ENCODE data around the gene RHEB. TPM values are rescaled to one million over a fixed set of nuclear protein-coding genes. Genes with fewer than 3 reads are reported as not detected.
A peak's percentile ranks its signal among the peaks of the same experiment; 100 is the strongest.

RHEB gene
- total RNA-seq, 2 experiments from 2014 or later, result 42.0 to 46.8 TPM

- Mint-ChIP-seq H3K4me3 (no peak overlapping the region), H3K27me3 (no peaks in the 10 kb centered on the region), H3K4me1 (peaks cover 41% of the 10 kb centered on the region), H3K36me3 (no peaks in the 10 kb centered on the region), H3K9me3 (no peaks in the 10 kb centered on the region), H3K27ac (no peak overlapping the region)
- DNase-seq, result no peak
These were observed 87.9 kb downstream of the RHEB start for GRCh38 chr7:151431768-151432311.

GRCh38 chr7:151431281-151431767 is 88.4 kb downstream of the RHEB start:
- no peak for DNase-seq
- Mint-ChIP-seq H3K9me3 (no peaks in the 10 kb centered on the region), H3K36me3 (no peaks in the 10 kb centered on the region), H3K4me1 (peaks cover 41% of the 10 kb centered on the region), H3K4me3 (no peak overlapping the region), H3K27me3 (no peaks in the 10 kb centered on the region), H3K27ac (no peak overlapping the region)

- H3K27ac Mint-ChIP-seq, result no peak overlapping the region
- H3K4me3 Mint-ChIP-seq, result no peak overlapping the region
- no peak for DNase-seq
- H3K36me3 Mint-ChIP-seq, result no peaks in the 10 kb centered on the region
- H3K9me3 Mint-ChIP-seq, result no peaks in the 10 kb centered on the region
- H3K27me3 Mint-ChIP-seq, result no peaks in the 10 kb centered on the region
- peaks cover 41% of the 10 kb centered on the region for H3K4me1 Mint-ChIP-seq
These were observed 89.1 kb downstream of the RHEB start for GRCh38 chr7:151430391-151431205.

GRCh38 chr7:151429560-151430331 is 89.9 kb downstream of the RHEB start:
- H3K4me1 Mint-ChIP-seq, result peaks cover 41% of the 10 kb centered on the region
- peak; percentile 53 for DNase-seq
- H3K9me3 Mint-ChIP-seq, result no peaks in the 10 kb centered on the region
- peak overlapping the region; percentile 26 for H3K27ac Mint-ChIP-seq
- no peaks in the 10 kb centered on the region for H3K27me3 Mint-ChIP-seq
- H3K36me3 Mint-ChIP-seq, result no peaks in the 10 kb centered on the region
- peak overlapping the region; percentile 42 for H3K4me3 Mint-ChIP-seq

- DNase-seq, result no peak
- Mint-ChIP-seq H3K27me3 (no peaks in the 10 kb centered on the region), H3K4me1 (peaks cover 41% of the 10 kb centered on the region), H3K36me3 (no peaks in the 10 kb centered on the region), H3K9me3 (no peaks in the 10 kb centered on the region), H3K4me3 (no peak overlapping the region), H3K27ac (no peak overlapping the region)
These were observed 90.5 kb downstream of the RHEB start for GRCh38 chr7:151429237-151429559.

- H3K4me1 Mint-ChIP-seq, result peaks cover 41% of the 10 kb centered on the region
- DNase-seq, result no peak
- H3K36me3 Mint-ChIP-seq, result no peaks in the 10 kb centered on the region
- no peaks in the 10 kb centered on the region for H3K27me3 Mint-ChIP-seq
- no peaks in the 10 kb centered on the region for H3K9me3 Mint-ChIP-seq
- peak overlapping the region; percentile 58 for H3K27ac Mint-ChIP-seq
- no peak overlapping the region for H3K4me3 Mint-ChIP-seq
These were observed 91.1 kb downstream of the RHEB start for GRCh38 chr7:151428378-151429236.

GRCh38 chr7:151427705-151428377 is 91.9 kb downstream of the RHEB start:
- H3K4me3 Mint-ChIP-seq, result no peak overlapping the region
- no peaks in the 10 kb centered on the region for H3K27me3 Mint-ChIP-seq
- peaks cover 35% of the 10 kb centered on the region for H3K4me1 Mint-ChIP-seq
- no peak for DNase-seq
- H3K27ac Mint-ChIP-seq, result peak overlapping the region; percentile 58
- no peaks in the 10 kb centered on the region for H3K9me3 Mint-ChIP-seq
- no peaks in the 10 kb centered on the region for H3K36me3 Mint-ChIP-seq

GRCh38 chr7:151426904-151427704 is 92.6 kb downstream of the RHEB start:
- Mint-ChIP-seq H3K27ac (no peak overlapping the region), H3K4me3 (no peak overlapping the region), H3K36me3 (no peaks in the 10 kb centered on the region), H3K9me3 (no peaks in the 10 kb centered on the region), H3K27me3 (no peaks in the 10 kb centered on the region), H3K4me1 (peaks cover 32% of the 10 kb centered on the region)
- no peak for DNase-seq

- Mint-ChIP-seq H3K4me3 (no peak overlapping the region), H3K27ac (no peak overlapping the region), H3K27me3 (no peaks in the 10 kb centered on the region), H3K4me1 (peaks cover 30% of the 10 kb centered on the region), H3K9me3 (peaks cover 2% of the 10 kb centered on the region), H3K36me3 (no peaks in the 10 kb centered on the region)
- DNase-seq, result no peak
These were observed 93.2 kb downstream of the RHEB start for GRCh38 chr7:151426441-151426903.

GRCh38 chr7:151425670-151426440 is 93.8 kb downstream of the RHEB start:
- Mint-ChIP-seq H3K4me1 (peaks cover 28% of the 10 kb centered on the region), H3K27ac (no peak overlapping the region), H3K27me3 (no peaks in the 10 kb centered on the region), H3K9me3 (peaks cover 2% of the 10 kb centered on the region), H3K36me3 (no peaks in the 10 kb centered on the region), H3K4me3 (no peak overlapping the region)
- DNase-seq, result no peak

GRCh38 chr7:151424799-151425198 is 94.9 kb downstream of the RHEB start:
- Mint-ChIP-seq H3K27ac (no peak overlapping the region), H3K9me3 (peaks cover 6% of the 10 kb centered on the region), H3K27me3 (peaks cover 3% of the 10 kb centered on the region), H3K4me1 (peaks cover 19% of the 10 kb centered on the region), H3K36me3 (peaks cover 2% of the 10 kb centered on the region), H3K4me3 (no peak overlapping the region)
- DNase-seq, result no peak

GRCh38 chr7:151423936-151424335 is 95.8 kb downstream of the RHEB start:
- H3K4me1 Mint-ChIP-seq, result peaks cover 13% of the 10 kb centered on the region
- H3K4me3 Mint-ChIP-seq, result no peak overlapping the region
- H3K9me3 Mint-ChIP-seq, result peaks cover 6% of the 10 kb centered on the region
- H3K36me3 Mint-ChIP-seq, result peaks cover 2% of the 10 kb centered on the region
- DNase-seq, result no peak
- H3K27ac Mint-ChIP-seq, result no peak overlapping the region
- H3K27me3 Mint-ChIP-seq, result peaks cover 3% of the 10 kb centered on the region

GRCh38 chr7:151423226-151423625 is 96.5 kb downstream of the RHEB start:
- DNase-seq, result no peak
- peaks cover 8% of the 10 kb centered on the region for H3K9me3 Mint-ChIP-seq

More at GRCh38 chr7:151423226-151423625, 96.5 kb downstream of the RHEB start:
- H3K4me3 Mint-ChIP-seq, result no peak overlapping the region
- H3K27ac Mint-ChIP-seq, result no peak overlapping the region
- H3K4me1 Mint-ChIP-seq, result peaks cover 6% of the 10 kb centered on the region
- peaks cover 4% of the 10 kb centered on the region for H3K36me3 Mint-ChIP-seq
- peaks cover 3% of the 10 kb centered on the region for H3K27me3 Mint-ChIP-seq
